Endothelial cell of umbilical vein (primary cell): ENCODE measurements around the gene FCRL2.

Experiments used
- CTCF ChIP-seq, 2 donors: IDR thresholded peaks; 1 replicate in 1 of 2; 2 replicates in 1 of 2; pipeline ENCODE4 v1.5.1; 2011; ENCODE audit warnings: low read length in 2 of 2, mild to moderate bottlenecking in 2 of 2, moderate library complexity in 2 of 2, control low read depth in 1 of 2, inconsistent platforms in 1 of 2, low read depth in 1 of 2; ENCODE audit not compliant: insufficient read depth in 1 of 2; ENCODE audit errors: extremely low read depth in 1 of 2
- MAX ChIP-seq: IDR thresholded peaks from 2 replicates; pipeline ENCODE4 v1.6.1; 2011; ENCODE audit not compliant: insufficient read depth, insufficient read length
- POLR2A ChIP-seq: IDR thresholded peaks from 2 replicates; pipeline ENCODE4 v1.6.1; 2012; ENCODE audit warnings: low read depth, mild to moderate bottlenecking, control low read depth, low read length

GRCh38 chr1:157753611-157754010 is 23.3 kb downstream of the FCRL2 start:
- no peak for TF ChIP-seq MAX
- TF ChIP-seq CTCF (IDR thresholded peaks at IDR 0.05; ENCODE audit: extremely low read depth in 1 of 2, insufficient read depth in 1 of 2, low read depth in 1 of 2, low read length in 2 of 2) = no peak
- no peak for TF ChIP-seq POLR2A
